HTERT RPE-1 (cell line): ENCODE measurements around the gene KNG1.
"Not testable (repeated sequence)": the region's sequence is repeated elsewhere in the genome, so short reads cannot be mapped to it uniquely, and the experiment has no call there.

Experiments
- in situ Hi-C: fragments of 300-500 bp; cut with MboI; formaldehyde crosslinking; loops from 4 replicates; pipeline ENCODE4 v1.14.3; 2020; ENCODE audit warnings: low sequenced_read_pairs

KNG1 gene

DNA sequence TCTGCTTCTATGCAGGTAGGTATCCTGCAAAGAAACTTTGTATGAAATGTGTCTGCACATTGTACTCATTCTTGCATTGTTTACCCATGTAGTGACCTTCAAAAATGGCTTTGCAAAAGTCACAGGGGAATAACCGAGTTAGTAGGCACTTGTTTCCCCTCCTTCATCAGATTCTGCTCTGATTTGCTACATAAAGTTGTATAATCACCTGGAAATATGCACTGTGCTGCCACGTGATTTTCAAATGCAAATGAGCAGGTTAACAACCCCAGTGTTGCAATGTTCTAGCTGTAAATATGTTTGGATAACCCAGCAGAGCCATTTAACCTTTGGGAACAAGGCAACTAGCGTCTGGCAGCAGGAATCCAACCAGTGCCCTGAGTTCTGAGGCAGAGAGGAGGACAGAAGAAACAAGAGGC, at the start of gene KNG1:
TSS of gene KNG1 (plus strand) at position 321 of the 419 bp plus-strand sequence. CDS start 184 bp downstream, outside the sequence.
- in situ Hi-C loops: no loop called here

DNA sequence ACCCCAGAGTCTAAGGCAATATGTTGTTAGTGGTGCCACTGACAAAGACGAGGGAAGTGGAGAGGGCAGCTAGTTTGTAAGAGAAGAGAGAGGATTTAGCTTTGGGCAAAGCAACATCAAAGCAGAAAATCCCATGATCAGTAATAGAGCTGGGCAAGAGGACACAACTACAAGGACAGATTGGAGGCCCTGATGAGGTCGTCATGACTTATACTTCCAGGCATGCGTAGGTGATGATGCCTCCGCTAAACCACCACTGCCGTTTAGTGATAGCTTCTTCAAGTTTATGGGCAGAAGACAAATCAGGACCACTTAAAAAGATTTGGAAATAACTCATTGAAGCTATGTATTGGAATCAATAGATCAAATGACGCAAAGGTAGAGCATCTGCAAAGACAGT, 48.7 kb upstream of the KNG1 start:
- in situ Hi-C loops: no loop called here

DNA sequence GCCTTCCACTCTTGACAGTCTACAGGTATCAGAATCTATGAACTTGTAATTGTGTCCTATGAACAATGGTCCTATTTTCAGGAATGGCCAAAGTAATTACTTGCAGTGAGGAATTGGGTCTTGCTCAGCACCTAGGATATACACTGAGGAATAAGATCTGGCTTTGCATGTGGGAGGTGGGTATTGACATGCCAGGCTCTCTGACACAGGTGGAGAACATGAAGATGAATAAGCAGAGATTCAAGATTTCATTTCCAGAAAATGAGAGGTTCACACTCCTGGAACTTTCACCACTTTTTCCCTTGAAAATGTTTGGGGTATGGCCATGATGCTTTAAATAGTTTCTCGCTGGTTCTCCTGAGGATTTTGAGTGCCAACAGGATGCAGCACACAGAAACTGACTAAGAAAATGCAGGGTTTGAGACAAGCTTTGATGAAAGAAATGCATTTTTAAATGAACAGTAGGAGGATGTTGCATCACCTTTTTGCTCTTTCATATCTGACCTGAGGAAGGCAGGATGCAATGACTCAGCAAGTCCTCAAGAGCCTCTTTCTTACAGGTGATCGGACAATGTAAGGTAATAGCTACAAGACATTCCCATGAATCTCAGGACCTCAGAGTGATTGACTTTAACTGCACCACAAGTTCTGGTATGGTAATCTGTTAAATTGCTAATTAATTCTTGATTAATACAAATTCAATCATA, 47.6 kb upstream of the KNG1 start:
- in situ Hi-C loops: no loop called here

DNA sequence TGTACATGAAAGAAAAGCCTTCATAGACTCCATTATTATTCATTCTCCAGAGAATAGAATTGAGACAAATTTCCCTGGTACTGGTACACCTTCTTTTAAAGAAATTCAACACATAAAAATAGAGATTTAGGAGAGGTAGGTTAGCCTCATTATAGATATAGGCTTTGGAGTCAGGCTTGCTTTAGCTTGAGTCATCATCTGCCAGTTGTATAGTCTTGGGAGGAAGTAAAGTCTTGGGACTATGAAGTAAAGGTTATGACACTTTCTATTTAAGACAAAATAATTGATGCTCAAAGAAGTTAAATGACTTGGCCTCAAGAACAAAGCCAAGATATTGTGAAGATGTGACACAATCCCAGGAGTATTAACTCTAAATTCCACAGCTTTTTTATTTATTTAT, 47.0 kb upstream of the KNG1 start:
- in situ Hi-C loops: no loop called here

DNA sequence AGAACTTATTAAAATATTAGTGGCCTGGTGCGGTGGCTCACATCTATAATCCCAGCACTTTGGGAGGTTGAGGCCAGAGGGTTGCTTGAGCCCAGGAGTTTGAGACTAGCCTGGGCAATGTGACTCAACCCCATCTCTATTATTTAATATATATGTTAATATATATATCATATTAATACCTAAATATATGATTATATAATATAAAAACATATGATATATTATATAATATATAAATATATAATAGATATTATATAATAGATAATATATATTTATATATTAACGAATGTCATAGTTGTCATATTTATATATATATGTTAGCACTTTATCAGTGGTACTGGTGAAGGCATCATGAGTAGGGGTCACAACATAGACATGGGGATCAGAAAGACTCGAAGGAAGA, 46.1 kb upstream of the KNG1 start:
- in situ Hi-C loops: no loop called here

DNA sequence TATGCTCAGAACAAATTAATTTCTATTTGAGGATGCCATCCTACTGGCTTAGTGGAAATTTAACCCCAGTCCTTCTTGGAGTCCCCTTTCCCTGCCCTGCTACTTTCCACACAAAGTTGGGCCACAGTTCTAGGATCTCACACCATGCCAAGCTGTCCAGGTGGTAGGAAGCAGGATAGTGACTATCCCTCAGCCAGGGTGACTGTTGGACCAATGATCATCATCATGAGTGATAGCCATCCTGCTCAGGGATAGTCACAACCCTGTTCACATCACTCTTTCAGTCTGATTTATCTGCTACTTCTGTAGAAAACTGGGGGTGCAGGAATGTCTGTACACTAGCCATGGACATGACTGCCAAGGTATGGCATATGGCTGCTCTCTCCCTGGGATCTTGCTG, 38.6 kb upstream of the KNG1 start:
- in situ Hi-C loops: no loop called here

DNA sequence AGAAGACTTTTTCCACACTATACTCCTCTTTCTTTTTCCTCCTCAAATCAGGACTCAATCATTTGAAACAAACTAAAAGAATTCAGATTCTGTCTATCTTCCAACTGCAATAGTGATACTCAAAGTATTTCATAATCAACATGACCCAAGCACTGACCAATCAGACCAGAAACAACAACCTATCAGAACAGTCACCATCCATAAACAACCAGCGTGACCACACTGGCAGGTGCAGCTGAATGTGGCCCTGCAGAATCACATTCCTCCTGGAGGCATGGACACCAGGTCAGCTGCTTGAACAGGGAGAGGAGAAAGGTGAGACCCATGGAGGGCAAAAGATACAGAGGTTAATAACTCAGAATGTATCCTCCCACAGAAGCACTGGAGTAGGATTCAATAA, 38.0 kb upstream of the KNG1 start:
- in situ Hi-C loops: no loop called here

DNA sequence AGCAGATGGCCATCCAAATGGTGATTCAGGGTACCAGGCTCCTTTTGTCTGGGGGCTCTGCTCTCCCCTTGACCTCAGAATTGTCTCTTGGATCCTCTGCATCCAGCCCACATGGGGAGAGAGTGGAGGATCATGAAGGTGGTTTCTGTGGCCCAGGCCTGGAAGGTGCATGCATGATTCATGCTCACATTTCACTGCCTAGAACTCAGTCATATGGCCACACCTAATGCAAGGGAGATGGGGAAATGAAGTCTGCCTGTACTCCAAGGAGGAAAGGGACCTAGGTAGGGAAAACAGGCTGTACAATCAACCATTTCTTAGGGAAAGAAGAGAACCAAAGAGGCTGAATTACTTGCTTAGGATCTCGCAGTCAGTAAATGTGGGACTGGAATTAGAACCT, 36.3 kb upstream of the KNG1 start:
- in situ Hi-C loops: no loop called here

DNA sequence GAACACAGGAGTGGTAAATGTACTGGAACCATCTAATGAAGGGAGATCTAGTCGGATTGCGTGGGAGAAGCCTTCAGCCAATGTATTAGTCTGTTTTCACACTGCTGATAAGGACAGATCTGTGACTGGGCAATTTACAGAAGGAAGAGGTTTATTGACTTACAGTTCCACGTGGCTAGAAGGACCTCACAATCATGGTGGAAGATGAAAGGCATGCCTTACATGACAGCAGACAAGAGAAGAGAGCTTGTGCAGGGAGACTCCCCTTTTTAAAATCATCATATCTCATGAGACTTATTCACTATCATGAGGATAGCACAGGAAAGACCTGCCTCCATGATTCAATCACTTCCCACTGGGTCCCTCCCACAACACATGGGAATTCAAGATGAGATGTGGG, 34.3 kb upstream of the KNG1 start:
- in situ Hi-C loops: no loop called here

DNA sequence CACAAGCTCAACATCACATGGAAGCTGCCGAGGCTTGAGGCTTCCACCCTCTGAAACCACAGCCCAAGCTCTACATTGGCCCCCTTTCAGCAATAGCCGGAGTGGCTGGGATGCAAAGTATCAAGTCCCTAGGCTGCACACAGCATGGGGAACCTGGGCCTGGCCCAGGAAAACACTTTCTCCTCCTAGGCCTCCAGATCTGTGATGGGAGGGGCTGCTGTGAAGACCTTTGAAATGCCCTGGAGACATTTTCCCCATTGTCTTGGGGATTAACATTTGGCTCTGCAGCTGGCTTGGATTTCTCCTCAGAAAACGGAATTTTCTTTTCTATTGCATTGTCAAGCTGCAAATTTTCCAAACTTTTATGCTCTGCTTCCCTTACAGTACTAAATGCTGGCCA, 33.2 kb upstream of the KNG1 start:
- in situ Hi-C loops: no loop called here

DNA sequence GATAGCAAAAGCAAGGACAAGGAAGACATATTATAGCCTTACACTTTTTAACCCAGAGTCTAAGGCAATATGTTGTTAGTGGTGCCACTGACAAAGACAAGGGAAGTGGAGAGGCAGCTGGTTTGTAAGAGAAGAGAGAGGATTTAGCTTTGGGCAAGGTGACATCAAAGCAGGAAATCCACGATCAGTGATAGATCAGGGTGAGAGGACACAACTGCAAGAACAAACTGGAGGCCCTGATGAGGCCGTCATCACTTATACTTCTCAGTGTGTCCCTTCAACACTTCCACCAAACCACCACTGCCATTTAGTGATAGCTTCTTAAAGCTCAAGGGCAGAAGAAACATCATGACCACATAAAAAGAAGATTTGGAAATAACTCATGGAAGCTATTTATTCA, 30.7 kb upstream of the KNG1 start:
- in situ Hi-C loops: not testable (repeated sequence)

DNA sequence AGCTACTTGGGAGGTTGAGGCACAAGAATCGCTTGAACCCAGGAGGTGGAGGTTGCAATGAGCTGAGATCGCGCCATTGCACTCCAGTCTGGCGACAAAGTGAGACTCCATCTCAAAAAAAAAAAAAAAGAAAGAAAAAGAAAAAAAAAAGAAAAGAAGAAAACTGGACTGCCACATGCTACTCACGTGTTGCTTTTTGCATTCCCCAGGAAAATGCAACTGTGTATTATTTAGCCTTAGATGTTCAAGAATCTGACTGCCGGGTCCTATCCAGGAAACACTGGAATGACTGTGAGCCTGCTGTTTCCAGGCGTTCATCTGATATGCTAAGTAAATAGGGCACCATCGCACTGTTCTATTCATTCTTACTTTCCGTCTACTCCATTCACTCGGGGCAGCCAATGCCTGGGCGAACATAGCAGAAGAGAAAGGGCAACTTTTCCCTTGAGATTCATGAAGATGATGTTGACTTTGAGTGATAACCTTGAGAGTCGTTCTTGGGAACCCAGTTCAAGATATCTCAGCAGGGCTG, 30.0 kb upstream of the KNG1 start:
- in situ Hi-C loops: no loop called here

DNA sequence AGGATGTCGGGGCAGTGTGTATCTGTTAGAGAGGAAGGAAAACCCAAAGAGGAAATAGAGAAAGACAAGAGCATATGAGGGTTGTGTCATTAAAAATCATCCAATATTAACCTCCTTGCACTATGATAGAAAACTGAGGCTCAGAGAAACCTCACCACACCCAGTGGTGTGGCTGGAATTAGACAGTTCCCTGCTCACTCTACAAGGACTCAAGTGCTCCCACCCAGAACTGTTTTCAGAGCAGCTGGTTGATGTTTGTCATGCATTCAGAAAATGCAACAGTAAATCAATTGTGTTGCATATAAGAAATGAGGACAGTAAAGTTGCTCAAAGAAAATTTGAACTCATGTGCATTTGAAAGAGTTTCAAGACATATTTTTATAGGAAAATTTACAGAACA, 26.9 kb upstream of the KNG1 start:
- in situ Hi-C loops: not testable (repeated sequence)

DNA sequence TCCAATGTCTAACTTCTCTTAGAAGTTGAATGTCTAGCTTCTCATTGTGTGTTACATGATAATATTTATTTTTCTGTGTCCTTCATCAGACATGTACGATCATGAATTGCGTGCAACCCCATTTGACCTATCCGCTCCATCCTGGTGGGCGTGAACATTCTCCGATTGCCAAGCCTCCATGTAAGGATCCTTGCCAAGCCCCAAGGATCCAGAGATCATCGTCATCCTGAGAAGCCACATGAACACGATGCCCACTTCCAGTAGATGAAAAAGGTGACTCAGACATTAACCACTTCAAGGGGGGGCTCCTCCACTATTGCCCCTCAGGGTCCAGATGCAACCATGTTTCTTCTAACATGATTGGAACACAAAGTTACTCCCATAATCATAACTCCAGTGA, 25.5 kb upstream of the KNG1 start:
- in situ Hi-C loops: no loop called here

DNA sequence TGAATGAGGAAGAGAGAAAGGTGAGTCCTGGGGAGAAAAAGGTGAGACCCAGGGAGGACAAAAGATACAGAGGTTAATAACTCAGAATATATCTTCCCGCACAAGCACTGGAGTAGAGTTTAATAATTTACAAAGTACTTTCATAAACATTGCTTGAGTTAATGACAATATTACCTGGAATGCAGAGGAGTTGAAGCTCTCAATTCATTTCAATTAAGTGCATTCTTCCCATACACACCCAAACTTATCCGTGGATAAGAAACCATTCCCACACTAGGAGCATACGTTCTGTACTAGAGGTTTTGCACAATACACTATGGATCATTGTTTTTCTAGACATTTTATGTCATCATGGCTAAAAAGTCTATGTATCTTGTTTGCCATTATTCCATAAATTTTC, 23.3 kb upstream of the KNG1 start:
- in situ Hi-C loops: no loop called here

DNA sequence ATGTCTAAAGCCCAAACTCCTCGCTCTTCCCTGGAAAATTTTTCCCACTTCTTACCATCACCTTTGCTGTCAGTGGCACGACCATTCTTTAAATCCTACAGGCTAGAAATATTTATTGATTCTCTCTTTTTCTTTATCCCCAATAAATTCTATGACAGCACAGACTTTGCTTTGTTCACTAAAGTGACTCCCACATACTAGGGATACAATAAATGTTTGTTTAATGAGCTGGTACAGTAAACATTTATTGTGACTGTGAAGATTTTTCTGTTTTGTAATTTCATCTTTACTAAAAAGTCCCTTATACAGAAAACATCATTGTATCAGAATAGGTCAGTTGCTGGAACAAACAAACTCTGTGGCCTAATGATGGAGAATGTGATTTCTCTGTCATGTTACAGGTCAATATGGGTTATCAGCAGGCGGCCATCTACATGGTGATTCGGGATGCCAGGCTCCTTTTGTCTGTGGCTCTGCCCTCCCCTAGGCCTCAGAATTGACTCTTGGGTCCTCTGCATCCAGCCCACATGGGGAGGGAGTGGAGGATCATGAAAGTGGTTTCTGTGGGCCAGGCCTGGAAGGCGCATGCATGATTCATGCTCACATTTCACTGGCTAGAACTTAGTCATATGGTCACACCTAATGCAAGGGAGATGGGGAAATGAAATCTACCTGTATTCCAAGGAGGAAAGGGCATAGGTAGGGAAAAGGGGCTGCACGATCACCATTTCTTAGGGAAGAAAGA, 22.7 kb upstream of the KNG1 start:
- in situ Hi-C loops: no loop called here

DNA sequence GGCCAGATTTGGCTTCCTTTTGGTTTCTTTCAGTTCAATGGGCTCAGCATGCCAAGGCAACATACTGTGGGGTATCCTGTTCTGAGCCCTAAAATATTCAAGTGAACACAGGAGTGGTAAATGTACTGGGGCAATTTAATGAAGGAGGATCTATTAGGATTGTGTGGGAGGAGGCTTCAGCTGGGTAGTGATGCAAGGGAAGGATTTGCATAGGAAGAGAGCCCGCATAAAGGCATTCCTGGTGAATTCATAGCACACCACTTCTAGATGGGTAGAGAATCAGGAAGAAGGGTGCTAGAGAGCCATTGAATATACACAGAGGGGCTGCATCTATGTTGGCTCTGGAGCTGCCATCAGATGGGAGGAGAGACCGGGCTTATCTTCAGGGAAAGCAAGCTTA, 20.6 kb upstream of the KNG1 start:
- in situ Hi-C loops: no loop called here

DNA sequence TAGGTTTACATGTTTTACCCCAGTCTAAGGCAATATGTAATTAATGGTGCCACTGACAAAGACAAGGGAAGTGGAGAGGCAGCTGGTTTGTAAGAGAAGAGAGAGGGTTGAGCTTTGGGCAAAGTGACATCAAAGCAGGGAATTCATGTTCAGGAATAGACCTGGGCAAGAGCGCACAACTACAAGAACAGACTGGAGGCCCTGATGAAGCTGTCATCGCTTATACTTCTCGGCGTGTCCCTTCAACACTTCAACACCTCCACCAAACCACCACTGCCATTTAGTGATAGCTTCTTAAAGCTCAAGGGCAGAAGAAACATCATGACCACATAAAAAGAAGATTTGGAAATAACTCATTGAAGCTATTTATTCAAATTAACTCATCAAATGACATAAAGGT, 19.6 kb upstream of the KNG1 start:
- in situ Hi-C loops: no loop called here

DNA sequence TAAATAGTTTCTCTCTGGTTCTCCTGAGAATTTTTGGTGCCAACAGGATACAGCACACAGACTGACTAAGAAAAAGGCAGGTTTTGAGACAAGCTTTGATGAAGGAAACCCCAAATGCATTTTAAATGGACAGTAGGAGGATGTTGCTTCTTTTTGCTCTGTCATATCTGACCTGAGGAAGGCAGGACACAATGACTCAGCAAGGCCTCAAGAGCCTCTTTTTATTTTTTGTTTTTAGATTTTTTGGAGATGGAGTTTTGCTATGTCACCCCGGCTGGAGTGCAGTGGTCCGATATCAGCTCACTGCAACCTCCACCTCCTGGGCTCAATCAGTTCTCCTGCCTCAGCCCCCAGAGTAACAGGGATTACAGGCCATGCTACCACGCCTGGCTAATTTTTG, 16.9 kb upstream of the KNG1 start:
- in situ Hi-C loops: no loop called here

DNA sequence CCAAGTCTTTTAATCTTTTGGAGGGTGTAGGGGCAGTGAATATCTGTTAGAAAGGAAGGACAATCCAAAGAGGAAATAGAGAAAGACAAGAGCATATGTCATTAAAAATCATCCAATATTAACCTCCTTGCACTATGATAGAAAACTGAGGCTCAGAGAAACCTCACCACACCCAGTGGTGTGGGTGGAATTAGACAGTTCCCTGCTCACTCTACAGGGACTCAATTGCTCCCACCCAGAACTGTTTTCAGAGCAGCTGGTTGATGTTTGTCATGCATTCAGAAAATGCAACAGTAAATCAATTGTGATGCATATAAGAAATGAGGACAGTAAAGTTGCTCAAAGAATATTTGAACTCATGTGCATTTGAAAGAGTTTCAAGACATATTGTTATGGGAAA, 14.7 kb upstream of the KNG1 start:
- in situ Hi-C loops: not testable (repeated sequence)

DNA sequence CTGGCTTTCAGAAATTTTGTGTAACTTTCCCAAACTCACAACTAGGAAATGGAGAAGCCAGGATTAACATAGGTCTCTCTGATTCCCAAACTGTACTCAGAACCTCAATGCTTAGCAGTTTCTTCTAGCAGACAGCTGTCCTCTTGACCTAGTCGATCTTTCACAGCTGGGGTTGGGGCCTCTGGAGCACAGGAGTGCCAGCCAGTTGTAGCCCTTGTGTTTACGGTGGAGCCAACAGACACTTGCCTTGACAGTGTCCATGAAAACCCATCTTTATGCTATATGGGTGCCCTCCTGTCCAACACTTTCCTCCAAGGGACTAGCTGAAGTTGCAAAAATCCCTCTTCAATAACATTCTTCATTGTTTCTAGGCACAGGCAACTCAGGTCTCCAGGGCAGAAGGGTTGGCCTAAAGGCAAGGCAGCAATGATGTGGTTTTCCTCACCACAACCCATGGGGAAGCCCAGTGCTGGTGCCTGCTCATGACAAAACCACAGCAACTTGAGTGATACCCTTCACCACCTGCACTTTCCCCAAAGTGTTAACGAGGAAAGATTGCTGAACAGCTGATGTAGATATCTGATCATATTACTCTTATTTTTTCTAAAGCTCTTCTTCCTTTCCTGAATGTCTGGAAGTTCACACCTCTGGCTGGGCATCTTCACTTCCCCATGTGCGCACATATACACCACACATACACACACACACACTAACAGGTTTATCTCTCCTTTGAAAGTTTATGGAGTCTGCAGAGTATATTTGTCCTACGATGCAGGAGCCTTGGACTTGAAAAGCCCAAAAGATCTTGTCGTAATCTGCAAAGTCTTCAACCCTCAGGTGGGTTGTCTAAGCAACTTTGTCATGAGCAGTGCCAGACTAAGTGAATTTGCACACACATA, 11.0 kb upstream of the KNG1 start:
- in situ Hi-C loops: no loop called here
